ENCODE data around the gene ZIC2.

ZIC2 gene

DNA sequence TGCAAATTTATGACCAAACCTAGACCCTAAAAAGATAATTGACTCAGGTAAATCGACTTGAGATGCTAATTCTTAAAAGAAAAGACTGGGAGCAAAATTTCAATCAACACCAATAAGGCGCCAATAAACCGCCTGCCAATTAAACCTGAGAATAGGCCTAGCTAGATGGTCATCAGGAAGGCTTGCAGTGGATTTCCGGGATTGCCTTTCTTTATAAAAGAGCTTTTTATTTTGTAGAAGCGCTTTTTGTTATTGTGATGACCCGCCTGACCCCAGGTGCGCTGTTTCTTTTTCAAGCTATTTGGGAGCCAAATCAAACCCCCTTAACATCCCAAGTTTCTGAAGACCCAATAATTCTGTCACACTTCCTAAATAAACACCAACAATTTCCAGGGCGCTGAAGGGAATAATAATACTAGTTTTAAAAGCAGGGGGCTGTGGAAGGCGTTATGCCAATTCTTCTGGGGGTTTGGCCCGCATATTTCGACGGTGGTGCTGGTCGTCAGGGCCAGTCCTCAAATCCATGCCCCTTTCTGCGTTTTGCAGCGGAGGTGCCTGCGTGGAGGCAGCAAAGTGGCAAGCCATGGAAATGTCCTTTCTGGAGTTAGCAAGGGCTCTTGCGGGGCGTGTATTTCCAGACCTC, 7.2 kb upstream of the ZIC2 start:
- DNase-seq (ENCODE audit: extremely low read depth, insufficient read length), result no peak

DNA sequence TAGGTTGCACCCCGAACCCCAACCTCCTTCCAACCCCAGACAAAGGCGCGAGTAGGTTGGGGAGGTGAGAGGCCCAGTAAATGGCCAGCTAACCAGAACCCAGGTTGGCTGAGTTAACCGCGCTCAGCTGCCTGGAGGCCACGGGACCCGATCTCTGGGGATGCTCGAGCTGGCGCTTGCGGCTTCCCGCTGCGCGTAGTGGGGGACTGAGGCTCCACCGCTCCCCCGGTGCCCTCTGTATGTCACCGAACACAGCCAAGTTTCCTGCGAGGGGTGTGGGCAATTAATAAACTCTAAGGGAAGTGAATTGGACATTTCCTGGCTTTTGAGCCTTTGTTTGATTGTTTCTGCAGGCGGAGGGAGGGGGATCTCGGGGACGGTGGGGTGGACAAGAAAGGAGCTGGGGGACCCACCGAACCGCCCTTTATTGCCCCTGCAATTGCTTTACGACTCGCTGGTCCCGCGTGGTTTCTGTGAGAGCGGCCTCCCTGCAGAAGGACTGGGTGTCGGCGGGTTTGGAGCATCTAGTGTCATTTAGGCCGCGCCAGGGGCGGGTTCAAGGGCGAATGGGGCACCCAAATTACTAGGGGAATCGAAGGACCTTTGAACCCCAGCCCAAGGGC, 6.5 kb upstream of the ZIC2 start:
- TF ChIP-seq, protein P1, sequence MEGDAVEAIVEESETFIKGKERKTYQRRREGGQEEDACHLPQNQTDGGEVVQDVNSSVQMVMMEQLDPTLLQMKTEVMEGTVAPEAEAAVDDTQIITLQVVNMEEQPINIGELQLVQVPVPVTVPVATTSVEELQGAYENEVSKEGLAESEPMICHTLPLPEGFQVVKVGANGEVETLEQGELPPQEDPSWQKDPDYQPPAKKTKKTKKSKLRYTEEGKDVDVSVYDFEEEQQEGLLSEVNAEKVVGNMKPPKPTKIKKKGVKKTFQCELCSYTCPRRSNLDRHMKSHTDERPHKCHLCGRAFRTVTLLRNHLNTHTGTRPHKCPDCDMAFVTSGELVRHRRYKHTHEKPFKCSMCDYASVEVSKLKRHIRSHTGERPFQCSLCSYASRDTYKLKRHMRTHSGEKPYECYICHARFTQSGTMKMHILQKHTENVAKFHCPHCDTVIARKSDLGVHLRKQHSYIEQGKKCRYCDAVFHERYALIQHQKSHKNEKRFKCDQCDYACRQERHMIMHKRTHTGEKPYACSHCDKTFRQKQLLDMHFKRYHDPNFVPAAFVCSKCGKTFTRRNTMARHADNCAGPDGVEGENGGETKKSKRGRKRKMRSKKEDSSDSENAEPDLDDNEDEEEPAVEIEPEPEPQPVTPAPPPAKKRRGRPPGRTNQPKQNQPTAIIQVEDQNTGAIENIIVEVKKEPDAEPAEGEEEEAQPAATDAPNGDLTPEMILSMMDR (IDR thresholded peaks at IDR 0.05; ENCODE audit: insufficient read depth, low read length, poor library complexity, severe bottlenecking), result no peak
- peaks cover 4% of the 10 kb centered on the region for H3K27me3 ChIP-seq (replicated peaks; ENCODE audit: control insufficient read depth, insufficient read depth, low read length)
- H3K4me3 ChIP-seq (replicated peaks; ENCODE audit: low read depth, low read length), result no peak overlapping the region
- H3K36me3 ChIP-seq (ENCODE audit: control insufficient read depth, insufficient read depth, low read length), result no peaks in the 10 kb centered on the region
- DNase-seq (ENCODE audit: extremely low read depth, insufficient read length), result no peak

More for the DNA sequence above, 7.2 kb upstream of the ZIC2 start:
- Histone ChIP-seq H3K4me3 (replicated peaks; ENCODE audit: low read depth, low read length) (no peak overlapping the region), H3K27me3 (replicated peaks; ENCODE audit: control insufficient read depth, insufficient read depth, low read length) (peaks cover 4% of the 10 kb centered on the region), H3K36me3 (ENCODE audit: control insufficient read depth, insufficient read depth, low read length) (no peaks in the 10 kb centered on the region)
- TF ChIP-seq, protein P1 (IDR thresholded peaks at IDR 0.05; ENCODE audit: insufficient read depth, low read length, poor library complexity, severe bottlenecking), result no peak

DNA sequence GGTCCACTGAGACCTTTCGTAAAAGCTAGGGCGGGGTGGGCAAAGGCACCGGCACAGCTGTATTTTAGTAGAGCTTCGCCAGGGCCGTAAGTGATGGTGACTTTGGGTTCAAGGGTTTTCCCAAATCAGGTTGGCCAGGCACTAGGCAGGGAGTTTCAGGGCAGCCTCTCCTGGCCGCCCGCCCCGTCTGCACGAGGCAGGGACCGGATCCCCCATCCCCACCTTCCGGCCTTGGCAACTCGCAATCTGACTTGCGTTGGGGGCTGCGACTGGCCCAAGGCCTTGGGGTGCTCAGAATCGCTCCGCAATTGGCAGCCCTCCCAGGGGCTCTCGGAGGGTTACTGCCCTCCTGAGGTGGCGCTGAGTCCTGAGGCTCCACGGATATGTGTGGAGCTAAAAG, 6.0 kb upstream of the ZIC2 start:
- Histone ChIP-seq H3K36me3 (ENCODE audit: control insufficient read depth, insufficient read depth, low read length) (no peaks in the 10 kb centered on the region), H3K27me3 (replicated peaks; ENCODE audit: control insufficient read depth, insufficient read depth, low read length) (peaks cover 4% of the 10 kb centered on the region), H3K4me3 (replicated peaks; ENCODE audit: low read depth, low read length) (no peak overlapping the region)
- DNase-seq (ENCODE audit: extremely low read depth, insufficient read length), result no peak
- TF ChIP-seq, protein P1 (IDR thresholded peaks at IDR 0.05; ENCODE audit: insufficient read depth, low read length, poor library complexity, severe bottlenecking), result no peak

DNA sequence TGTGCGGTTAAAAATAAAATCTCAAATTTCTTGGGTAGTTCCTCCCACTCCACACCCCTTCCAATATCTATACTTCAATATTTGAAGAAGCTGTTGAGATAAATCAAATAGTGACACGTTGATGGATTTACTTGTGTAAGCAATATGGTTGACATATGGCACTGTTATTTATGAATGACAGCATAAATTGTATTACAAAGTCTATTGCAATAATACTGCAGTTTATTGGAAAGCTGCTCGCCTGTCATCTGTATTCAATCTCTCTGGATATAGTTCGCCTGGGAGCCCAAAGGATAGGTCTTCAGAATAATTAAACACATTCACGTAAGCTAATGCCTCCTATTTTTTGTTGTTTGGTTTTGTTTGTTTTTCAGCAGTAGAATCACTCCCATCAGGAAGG, 5.0 kb upstream of the ZIC2 start:
- no peak for DNase-seq (ENCODE audit: extremely low read depth, insufficient read length)
- Histone ChIP-seq H3K27me3 (replicated peaks; ENCODE audit: control insufficient read depth, insufficient read depth, low read length) (peaks cover 3% of the 10 kb centered on the region), H3K4me3 (replicated peaks; ENCODE audit: low read depth, low read length) (no peak overlapping the region), H3K36me3 (ENCODE audit: control insufficient read depth, insufficient read depth, low read length) (no peaks in the 10 kb centered on the region)
- TF ChIP-seq, protein P1 (IDR thresholded peaks at IDR 0.05; ENCODE audit: insufficient read depth, low read length, poor library complexity, severe bottlenecking), result no peak

GRCh38 chr13:99977334-99977911, 4.2 kb upstream of the ZIC2 start:
- DNase-seq (ENCODE audit: extremely low read depth, insufficient read length), result no peak
- no peaks in the 10 kb centered on the region for H3K36me3 ChIP-seq (ENCODE audit: control insufficient read depth, insufficient read depth, low read length)
- H3K27me3 ChIP-seq (replicated peaks; ENCODE audit: control insufficient read depth, insufficient read depth, low read length), result peaks cover 2% of the 10 kb centered on the region
- TF ChIP-seq, protein P1 (IDR thresholded peaks at IDR 0.05; ENCODE audit: insufficient read depth, low read length, poor library complexity, severe bottlenecking), result no peak
- no peak overlapping the region for H3K4me3 ChIP-seq (replicated peaks; ENCODE audit: low read depth, low read length)

All from GM06990 (cell line).